Measurements from ENCODE around the gene AGPAT1. TPM values are rescaled to one million over a fixed set of nuclear protein-coding genes. Genes with fewer than 3 reads are reported as not detected.

The AGPAT1 gene
- polyA plus RNA-seq, 1 donor (not counting 4 experiments of a cell fraction or from before 2014, with no cell fraction given) = 46.4 TPM

DNA sequence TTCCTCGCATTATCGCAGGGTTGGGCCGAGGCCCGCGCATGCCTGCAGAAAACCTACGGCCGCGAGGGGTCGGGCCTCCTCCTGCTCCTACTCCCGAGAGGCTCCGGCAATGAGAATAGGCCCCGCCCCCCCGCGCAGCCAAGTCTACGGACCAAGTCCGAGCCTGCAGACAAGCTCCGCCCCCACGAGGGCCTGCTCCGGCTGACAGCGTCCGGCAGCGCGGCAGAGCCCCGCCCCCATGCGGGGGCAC lies 19.7 kb upstream of the AGPAT1 start:
- H3K36me3 ChIP-seq (ENCODE audit: control insufficient read depth in 2 of 2, extremely low read depth in 1 of 2, insufficient read depth in 2 of 2, low read length in 2 of 2) = no peaks in the 10 kb centered on the region
- TF ChIP-seq EZH2 (IDR thresholded peaks at IDR 0.05; ENCODE audit: low read length) = no peak
- TF ChIP-seq, protein P1, sequence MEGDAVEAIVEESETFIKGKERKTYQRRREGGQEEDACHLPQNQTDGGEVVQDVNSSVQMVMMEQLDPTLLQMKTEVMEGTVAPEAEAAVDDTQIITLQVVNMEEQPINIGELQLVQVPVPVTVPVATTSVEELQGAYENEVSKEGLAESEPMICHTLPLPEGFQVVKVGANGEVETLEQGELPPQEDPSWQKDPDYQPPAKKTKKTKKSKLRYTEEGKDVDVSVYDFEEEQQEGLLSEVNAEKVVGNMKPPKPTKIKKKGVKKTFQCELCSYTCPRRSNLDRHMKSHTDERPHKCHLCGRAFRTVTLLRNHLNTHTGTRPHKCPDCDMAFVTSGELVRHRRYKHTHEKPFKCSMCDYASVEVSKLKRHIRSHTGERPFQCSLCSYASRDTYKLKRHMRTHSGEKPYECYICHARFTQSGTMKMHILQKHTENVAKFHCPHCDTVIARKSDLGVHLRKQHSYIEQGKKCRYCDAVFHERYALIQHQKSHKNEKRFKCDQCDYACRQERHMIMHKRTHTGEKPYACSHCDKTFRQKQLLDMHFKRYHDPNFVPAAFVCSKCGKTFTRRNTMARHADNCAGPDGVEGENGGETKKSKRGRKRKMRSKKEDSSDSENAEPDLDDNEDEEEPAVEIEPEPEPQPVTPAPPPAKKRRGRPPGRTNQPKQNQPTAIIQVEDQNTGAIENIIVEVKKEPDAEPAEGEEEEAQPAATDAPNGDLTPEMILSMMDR (optimal IDR thresholded peaks at IDR 0.05 in 1 of 3, IDR thresholded peaks at IDR 0.05 in 1 of 3, conservative IDR thresholded peaks at IDR 0.05 in 1 of 3; ENCODE audit: extremely low read depth in 1 of 3, insufficient read depth in 2 of 3, low read length in 3 of 3) = peak in 2 of 3 experiments; percentile 16 to 65
- H2AFZ ChIP-seq (ENCODE audit: control insufficient read depth, low read length) = no peak overlapping the region
- peak overlapping the region; percentile 96 for H3K27ac ChIP-seq (ENCODE audit: control insufficient read depth, insufficient read depth, low read length)
- DNase-seq (ENCODE audit: low read depth, low spot score) (peak; percentile 97), FAIRE-seq (no peak)
- H4K20me1 ChIP-seq (ENCODE audit: control insufficient read depth, extremely low read depth, insufficient read depth, low read length) = no peaks in the 10 kb centered on the region
- H3K9me1 ChIP-seq (ENCODE audit: control insufficient read depth, extremely low read depth, insufficient read depth, low read length) = no peaks in the 10 kb centered on the region
- peak overlapping the region in 2 of 3 experiments; percentile 54 to 91 for H3K4me3 ChIP-seq (ENCODE audit: control insufficient read depth in 2 of 3, extremely low read depth in 1 of 3, insufficient read depth in 2 of 3, low read depth in 1 of 3, low read length in 3 of 3)
- no peaks in the 10 kb centered on the region for H3K79me2 ChIP-seq (ENCODE audit: control insufficient read depth, insufficient read depth, low read length)
- H3K4me2 ChIP-seq (ENCODE audit: control insufficient read depth, extremely low read depth, insufficient read depth, low read depth, low read length) = peak overlapping the region; percentile 75
- no peaks in the 10 kb centered on the region for H3K9me3 ChIP-seq (ENCODE audit: control insufficient read depth, low read depth, low read length)
- dilution Hi-C loops (cut with MboI; ENCODE audit: extremely low pct_ligation_motif_present, low sequenced_read_pairs) = no loop called here
- peak overlapping the region; percentile 97 for H3K9ac ChIP-seq (ENCODE audit: control insufficient read depth, extremely low read depth, insufficient read depth, low read length)
- H3K4me1 ChIP-seq (ENCODE audit: control insufficient read depth, extremely low read depth, insufficient read depth, low read length) = peaks cover 25% of the 10 kb centered on the region
- H3K27me3 ChIP-seq (ENCODE audit: control insufficient read depth, extremely low read depth, insufficient read depth, low read length) = no peaks in the 10 kb centered on the region

DNA sequence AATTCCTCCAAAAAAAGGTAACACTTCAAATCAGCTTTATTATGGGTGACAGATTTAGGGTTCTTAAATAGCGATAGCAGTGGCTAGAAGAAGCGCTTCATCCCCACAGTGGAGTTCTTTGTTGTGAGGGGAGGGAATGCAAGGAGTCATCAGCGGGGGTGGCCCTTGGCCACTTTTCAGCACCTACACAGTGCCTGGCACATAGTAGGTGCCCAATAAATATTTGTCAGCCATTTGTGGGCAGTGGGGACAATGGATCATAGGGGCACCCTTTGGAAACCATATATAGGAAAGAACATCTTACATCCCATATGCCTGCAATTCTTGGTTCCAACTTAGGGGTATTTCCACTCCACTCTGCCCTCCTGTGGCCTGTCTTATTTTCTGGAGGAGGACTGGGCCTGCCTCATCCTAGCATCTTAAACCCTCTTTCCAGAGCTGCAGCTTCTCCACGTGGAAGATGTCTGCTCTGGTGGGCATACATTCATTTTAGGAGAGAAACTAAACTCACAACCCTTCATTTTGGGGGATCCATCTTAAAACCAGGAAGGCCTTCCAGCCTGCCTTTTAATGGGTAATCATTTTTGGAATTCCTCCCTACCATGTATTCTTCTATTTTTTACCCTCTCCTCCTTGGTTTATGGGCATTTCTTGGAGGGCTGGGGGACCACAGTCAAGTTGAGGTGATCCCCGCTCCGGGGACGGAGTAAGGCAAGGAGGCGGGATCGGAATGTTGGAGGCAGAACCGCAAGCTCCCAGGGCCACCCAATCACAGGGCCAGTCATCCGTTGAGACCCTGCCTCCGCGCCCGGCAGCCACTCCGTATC lies 19.2 kb upstream of the AGPAT1 start:
- Histone ChIP-seq H3K9me1 (ENCODE audit: control insufficient read depth, extremely low read depth, insufficient read depth, low read length) (no peaks in the 10 kb centered on the region), H3K9me3 (ENCODE audit: control insufficient read depth, low read depth, low read length) (no peaks in the 10 kb centered on the region), H3K9ac (ENCODE audit: control insufficient read depth, extremely low read depth, insufficient read depth, low read length) (peak overlapping the region; percentile 64), H2AFZ (ENCODE audit: control insufficient read depth, low read length) (peak overlapping the region; percentile 14), H3K36me3 (ENCODE audit: control insufficient read depth in 2 of 2, extremely low read depth in 1 of 2, insufficient read depth in 2 of 2, low read length in 2 of 2) (no peaks in the 10 kb centered on the region), H4K20me1 (ENCODE audit: control insufficient read depth, extremely low read depth, insufficient read depth, low read length) (no peaks in the 10 kb centered on the region), H3K79me2 (ENCODE audit: control insufficient read depth, insufficient read depth, low read length) (no peaks in the 10 kb centered on the region), H3K27me3 (ENCODE audit: control insufficient read depth, extremely low read depth, insufficient read depth, low read length) (no peaks in the 10 kb centered on the region), H3K27ac (ENCODE audit: control insufficient read depth, insufficient read depth, low read length) (peak overlapping the region; percentile 66), H3K4me3 (ENCODE audit: control insufficient read depth in 2 of 3, extremely low read depth in 1 of 3, insufficient read depth in 2 of 3, low read depth in 1 of 3, low read length in 3 of 3) (peak overlapping the region; percentile 28 to 73 (median 55)), H3K4me1 (ENCODE audit: control insufficient read depth, extremely low read depth, insufficient read depth, low read length) (peaks cover 30% of the 10 kb centered on the region), H3K4me2 (ENCODE audit: control insufficient read depth, extremely low read depth, insufficient read depth, low read depth, low read length) (peak overlapping the region; percentile 75)
- no peak for DNase-seq (ENCODE audit: low read depth, low spot score)
- TF ChIP-seq, protein P1 (optimal IDR thresholded peaks at IDR 0.05 in 1 of 3, IDR thresholded peaks at IDR 0.05 in 1 of 3, conservative IDR thresholded peaks at IDR 0.05 in 1 of 3; ENCODE audit: extremely low read depth in 1 of 3, insufficient read depth in 2 of 3, low read length in 3 of 3) = peak; percentile 54 to 76 (median 63)
- no peak for TF ChIP-seq EZH2 (IDR thresholded peaks at IDR 0.05; ENCODE audit: low read length)
- dilution Hi-C loops (cut with MboI; ENCODE audit: extremely low pct_ligation_motif_present, low sequenced_read_pairs) = no loop called here
- peak; percentile 55 for FAIRE-seq

Measured in keratinocyte (primary cell).